ENCODE results near the gene PON3.
A peak's percentile ranks its signal among the peaks of the same experiment; 100 is the strongest.

Gene PON3

DNA sequence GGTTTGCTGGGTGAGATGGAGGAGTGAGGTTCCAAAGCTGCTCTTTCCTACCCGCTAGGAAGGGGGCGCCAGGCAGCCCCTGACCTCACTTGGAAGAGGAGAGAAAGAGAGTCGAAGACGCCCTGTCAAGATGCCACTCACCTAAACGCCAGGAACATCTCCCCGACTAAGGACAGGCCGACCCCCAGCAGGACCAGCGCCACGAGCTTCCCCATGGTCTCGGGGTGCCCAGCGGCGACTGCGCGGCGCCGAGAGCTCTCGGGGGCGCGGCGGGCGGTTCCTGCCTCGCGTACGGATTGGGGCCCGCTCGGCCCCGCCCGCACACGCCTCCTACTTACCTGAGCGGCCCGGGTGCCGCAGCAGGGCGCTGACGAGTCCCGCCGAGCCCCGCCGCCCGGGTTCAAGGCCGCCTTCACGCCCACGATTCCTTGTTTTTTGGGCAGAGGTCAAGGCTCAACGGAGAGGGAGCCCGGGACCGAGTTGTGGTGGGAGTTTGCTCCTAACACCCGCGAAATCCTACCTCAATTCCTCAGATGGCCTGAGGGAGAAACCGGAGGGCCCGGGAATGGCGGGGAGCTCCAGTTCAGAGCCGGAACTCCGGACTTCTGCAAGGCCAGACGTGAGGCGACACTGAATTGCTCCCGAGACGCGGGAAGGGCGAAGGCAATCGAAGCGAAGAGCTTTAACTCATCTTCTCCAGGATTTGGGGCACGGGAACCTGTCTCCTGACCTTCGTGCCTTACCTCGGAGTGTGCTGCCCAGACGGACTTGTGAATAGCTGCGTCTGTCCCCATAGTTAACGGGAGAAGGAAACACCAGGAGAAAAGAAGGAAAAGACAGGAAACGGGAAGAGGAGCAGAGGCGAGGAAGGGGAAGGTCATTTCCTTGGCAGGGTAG, at the start of gene PON3:
TSS of gene PON3 (minus strand) at position 240 of the 897 bp plus-strand sequence. CDS start at position 215, 25 bp downstream.
- peak; percentile 26 for DNase-seq

DNA sequence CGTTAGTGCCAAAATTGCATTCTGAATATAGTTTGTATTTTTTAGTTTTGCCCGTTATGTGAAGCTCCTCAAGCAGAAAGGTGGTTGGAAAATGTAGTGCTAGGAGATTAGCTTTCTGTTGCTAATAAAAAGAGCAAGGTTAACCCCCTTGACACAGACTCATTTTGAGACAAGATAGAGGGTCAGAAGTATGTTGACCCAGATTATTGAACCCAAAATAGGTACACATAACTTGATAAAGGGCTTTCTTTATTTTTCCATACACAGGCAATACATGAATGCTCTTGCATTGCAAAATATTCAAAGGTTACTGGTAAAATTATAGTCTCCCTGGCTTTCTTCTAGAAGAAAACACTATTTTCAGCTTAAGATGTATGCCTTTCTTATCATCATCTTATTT, 48.6 kb upstream of the PON3 start:
- DNase-seq (no peak), ATAC-seq (no peak)

More for the DNA sequence above, at the start of gene PON3:
- ATAC-seq = peak; percentile 84

DNA sequence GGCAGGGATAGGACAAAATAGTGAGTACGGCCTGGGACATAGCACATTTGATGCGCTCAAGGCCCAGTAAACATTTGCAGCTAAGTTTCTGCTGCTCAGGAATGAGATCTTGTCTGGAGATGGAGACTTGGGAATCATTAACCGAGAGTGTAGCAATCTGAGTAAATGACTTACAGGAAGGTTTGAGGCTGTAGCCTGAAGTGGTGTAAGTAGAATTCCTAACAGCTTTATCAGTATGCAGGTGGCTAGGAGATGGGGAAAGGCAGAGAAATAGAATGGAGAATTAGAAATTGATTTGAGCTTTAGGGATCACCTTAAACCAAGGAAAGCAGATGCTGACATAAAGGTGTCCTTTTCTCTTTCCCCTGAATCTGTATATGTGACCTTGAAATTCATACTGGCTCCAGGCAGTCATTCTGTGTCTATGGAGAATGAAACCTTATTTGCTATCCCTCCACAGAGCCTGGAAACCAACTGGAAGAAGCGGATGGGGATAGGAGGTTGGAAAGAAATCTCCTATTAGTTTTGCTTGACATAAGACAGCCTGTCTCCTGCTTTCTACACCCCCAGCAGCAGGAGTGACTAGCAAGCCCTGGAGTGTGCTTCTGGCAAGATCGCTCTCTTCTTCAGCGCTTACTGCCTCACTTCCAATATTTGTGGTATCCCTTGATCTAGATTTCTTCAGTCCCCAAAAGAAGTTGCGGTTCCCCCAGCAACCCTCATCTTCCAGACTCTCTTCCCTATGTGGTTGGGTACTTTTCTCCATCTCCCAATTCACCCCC, 45.1 kb upstream of the PON3 start:
- DNase-seq (no peak), ATAC-seq (no peak)

DNA sequence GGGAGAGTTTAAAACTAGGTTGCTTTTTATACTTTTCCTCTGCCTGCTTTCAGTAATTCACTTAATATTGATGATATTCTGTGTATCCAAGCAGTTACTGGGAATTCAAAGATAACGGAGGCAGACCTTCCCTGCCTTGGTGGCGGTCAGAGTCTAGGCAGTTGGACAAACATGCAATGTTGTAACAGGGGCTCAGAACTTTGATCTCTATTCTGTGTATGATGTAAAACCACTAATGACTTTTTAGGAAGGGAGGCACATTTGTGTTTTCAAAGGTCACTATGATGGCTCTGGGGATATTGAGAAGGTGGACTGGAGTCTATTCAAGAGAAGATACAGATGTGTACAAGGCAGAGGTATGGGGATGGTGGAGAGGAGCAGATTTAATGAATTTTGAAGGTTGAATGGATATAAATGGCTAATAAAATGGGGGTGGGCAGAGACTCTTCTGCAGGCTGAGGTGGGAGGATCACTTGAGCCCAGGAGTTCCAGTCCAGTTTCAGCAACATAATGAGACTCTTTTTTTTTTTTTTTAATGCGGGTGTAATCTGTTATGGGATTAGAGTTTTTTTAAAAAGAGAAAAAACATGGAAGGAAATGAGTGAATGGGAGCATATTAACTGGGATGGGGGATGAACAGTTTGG, 44.3 kb upstream of the PON3 start:
- DNase-seq (no peak), ATAC-seq (no peak)

DNA sequence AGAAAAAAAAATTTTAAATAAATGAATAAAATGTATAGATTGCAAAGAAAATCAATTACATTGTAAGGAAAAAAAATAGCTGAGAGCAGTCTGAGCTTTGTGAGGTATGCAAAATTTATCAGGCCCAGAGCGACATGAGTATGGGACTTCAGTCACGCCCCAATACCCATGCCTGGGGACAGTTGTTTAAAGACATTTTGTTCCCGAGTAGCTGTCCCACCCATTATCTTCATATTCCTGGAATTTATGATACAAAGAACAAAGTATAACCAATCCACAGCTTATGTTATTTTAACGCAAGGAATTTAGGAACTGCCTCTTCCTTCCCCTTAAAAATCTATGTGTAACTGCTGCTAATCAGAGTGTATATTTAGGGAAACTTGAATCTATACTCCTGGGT, 40.2 kb upstream of the PON3 start:
- ATAC-seq (no peak), DNase-seq (no peak)

DNA sequence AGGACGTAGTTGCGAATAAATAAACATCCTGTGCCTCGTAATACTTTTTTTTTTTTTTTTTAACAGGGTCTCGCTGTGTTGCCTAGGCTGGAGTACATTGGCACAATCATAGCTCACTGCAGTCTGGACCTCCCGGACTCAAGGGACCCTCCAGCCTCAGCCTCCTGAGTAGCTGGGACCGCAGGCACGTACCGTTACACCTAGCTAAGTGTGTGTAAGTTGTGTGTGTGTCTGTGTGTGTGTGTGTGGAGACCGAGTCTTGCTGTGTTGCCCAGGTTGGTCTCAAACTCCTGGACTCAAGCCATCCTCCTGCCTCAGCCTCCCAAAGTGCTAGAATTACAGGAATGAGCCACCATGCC, 39.2 kb upstream of the PON3 start:
- no peak for DNase-seq
- ATAC-seq = peak; percentile 12

DNA sequence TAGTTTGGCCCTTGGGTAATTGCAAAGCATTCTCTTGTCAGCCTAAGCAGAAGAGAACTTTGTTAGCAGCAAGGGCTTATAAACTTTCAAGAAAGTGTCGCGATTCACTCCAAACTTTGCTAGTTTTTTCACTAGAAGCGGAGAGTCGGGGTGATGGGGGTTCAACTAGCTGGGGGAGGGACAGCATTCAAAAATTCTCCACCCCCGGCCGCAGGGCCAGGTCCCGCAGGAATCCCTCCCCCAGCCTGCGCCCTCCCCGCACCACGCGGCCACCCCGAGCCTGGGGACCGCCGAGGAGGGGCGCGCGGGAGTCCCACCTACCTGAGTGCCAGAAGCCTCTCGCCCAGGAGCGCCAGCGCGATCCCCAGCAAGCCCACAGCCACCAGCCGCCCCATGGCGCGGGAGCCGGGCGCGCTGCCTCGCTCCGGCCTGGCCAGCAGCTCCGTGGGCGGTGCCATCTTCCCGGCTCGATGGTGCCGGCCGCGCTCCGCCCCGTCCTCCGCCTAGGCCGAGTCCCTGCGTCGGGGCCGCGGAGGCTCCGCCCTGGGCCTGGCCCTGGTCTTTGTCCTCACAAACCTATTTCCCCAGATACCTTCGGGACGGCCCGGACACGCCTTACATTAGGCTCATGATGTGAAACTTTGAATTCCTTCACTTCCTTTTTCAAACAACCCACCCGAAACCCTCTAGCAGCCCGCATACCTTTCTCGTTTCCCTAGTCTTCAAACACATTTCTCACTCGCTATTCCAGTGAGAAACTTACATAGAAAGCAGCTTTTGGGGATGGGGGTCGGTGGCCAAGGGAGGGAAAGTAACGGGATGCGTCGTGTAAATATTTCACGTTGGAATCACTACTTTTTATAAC, 38.6 kb upstream of the PON3 start, which contains the start of gene PON2:
TSS of gene PON2 (minus strand) at position 472 of the 865 bp plus-strand sequence. CDS start at position 395, 77 bp downstream.
- DNase-seq (peak; percentile 64), ATAC-seq (peak; percentile 90)

DNA sequence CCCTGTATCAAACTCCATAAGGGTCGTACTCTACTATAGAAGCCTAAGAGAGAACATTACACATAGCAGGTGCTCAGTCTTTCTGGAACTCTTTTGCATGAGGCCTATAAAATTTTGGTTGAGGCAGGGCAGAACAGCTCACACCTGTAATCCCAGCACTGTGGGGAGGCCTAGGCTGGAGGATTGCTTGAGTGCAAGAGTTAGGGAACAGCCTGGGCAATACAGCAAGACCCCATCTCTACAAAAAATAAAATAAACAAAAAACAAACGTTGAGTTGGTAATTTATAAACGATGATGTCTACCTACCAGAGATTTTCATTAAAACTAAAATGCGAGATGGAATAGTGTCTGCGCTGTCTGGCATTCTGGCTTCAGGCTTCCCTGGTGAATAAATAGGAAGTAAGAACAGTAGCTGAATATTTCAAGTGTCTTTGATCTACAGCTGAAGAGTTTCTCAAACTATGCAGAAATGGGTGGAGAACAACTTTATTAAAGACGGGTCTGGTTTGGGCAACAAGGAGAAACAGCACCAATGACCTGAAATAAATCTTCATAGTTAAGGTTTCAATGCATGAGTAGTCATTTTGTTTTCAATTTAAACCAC, 37.9 kb upstream of the PON3 start:
- no peak for ATAC-seq
- no peak for DNase-seq

DNA sequence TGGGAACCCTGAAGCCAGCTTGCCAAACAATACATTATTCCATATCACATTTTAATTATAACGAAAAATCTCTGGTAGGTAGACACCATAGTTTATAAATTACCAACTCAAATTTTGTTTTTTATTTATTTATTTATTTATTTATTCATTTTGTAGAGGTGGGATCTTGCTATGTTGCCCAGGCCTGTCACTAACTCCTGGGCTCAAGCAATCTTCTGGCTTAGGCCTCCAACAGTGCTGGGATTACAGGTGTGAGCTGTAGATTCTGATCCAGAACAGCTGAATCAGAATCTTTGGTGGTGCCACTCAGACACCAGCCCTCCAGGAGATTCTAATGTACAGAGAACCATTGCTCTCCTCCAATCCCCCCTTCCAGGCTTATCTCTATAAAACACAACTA, 37.0 kb upstream of the PON3 start:
- no peak for DNase-seq
- no peak for ATAC-seq

DNA sequence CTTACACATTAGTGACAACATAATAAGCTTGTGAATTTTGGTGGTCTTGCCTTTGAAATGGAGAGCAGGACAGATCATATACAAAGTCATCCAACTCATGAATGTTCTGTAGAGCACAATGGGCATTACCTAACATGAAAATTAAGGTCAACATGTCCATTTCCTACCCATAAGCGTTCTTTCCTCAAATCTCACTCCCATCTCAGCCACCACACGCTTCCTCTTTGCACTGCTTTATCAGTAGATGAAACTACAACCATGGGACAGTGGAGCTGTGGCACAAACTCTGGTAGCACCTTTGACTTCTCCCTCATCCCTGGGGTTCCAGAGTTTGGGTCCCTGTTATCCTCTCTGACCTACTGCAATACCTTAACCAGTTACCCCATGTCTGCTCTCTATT, 36.4 kb upstream of the PON3 start:
- no peak for DNase-seq
- ATAC-seq = no peak

DNA sequence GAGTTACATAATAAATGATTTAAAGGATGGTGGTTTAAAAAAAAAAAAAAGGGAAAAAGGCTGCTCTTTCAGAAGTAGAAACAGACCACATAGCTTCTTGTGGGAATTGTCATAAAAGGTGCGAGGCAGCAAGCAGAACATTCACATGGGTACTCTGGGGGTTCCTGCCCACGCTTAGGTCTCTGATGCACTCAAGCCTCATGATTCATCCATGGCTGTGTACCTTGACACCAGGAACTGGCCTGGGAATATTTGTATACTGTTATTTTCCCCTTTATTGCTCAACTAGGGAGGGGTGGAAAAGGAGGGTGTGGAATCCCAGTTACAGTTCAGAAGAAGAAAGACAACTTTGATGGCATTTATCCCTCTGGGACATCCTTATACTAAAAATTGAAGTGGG, 34.7 kb upstream of the PON3 start:
- DNase-seq (no peak), ATAC-seq (no peak)

DNA sequence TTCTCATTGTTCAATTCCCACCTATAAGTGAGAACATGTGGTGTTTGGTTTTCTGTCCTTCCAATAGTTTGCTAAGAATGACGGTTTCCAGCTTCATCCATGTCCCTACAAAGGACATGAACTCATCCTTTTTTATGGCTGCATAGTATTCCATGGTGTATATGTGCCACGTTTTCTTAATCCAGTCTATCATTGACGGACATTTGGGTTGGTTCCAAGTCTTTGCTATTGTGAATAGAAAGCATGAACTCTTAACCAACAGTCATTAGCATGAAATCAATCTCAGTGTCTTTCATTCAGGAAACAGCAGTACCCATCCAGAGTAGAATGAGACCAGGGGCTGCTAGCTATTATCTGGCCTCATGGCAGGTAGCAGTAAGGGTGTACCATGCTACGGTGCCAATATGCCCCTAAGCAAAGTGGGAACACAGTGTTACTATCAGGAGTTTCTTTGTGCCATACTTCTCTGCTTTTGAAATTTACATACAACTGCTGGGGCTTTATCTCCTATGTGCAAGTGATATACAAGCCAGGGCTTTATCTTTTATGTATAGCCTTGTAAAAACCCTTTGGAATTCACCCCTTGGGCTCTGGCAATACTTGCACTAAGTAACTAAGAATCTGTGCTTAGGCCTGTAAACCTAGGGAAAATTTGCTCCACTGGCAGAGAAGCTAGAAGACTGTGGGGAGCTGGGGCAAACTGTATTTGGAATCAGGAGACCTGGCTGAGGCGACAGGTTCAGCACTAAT, 33.2 kb upstream of the PON3 start:
- no peak for ATAC-seq

DNA sequence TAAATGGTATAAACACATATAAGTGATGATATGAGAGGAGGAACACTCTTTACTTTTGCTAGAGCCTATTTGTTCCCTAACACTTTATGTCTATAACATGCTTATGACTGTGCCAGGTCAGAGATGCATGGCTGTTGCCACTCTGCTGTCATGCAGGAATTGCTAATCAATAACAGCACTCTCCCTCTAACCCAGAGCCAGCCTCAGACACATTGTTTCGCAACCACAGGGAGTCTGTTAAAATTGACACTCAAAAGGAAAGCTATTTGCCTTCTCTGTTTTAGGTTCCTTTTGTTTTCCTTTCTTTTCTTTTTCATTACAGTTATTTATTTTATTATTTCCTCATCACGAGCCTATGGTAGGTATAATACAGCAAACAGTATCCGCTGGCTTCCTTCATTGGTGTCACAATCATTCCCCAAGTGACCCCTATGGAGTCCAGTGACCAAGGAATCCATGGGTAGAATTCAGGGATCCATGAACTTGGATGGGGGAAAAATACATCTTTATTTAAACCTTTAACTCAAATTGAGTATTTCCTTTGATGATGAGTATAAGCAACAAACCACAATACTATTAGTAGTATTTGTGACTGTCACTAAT, 31.8 kb upstream of the PON3 start:
- DNase-seq = no peak
- ATAC-seq = no peak

More for the DNA sequence above, 33.2 kb upstream of the PON3 start:
- DNase-seq = no peak

DNA sequence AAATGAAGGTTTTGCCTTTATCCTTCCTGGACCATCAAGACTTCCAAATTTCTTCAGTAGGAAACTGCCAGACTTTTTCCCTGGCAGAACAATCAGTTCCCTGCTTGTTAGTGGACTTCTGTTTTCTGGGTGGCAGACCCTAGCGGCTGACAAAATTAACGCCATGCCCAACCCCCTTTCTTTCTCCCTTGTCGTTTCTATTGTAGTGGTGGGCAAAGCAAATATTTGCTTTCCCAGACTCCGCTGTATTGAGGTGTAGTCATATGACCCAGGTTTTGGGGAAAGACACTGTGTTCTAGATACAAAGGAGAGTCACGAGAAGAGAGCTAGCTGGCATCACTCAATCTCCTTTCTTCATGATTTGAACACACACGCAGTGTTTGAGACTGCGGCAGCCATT, 31.0 kb upstream of the PON3 start:
- ATAC-seq (no peak), DNase-seq (no peak)

DNA sequence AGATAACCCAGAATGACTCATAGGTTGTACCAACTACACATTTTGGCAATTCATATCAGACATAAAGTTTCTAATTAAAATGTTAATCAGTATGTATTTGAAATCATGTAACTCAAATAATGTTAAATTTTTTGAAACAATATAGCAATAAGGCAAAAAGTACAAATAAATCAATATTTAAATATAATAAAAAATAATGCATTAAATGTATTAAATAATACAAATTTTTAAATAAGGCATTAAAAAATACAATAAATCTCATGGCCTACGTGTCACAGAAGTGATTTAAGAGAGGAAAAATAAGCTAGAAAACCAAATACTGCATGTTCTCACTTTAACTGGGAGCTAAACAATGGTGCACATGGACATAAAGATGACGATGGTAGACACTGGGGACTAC, 29.5 kb upstream of the PON3 start:
- DNase-seq (no peak), ATAC-seq (no peak)

DNA sequence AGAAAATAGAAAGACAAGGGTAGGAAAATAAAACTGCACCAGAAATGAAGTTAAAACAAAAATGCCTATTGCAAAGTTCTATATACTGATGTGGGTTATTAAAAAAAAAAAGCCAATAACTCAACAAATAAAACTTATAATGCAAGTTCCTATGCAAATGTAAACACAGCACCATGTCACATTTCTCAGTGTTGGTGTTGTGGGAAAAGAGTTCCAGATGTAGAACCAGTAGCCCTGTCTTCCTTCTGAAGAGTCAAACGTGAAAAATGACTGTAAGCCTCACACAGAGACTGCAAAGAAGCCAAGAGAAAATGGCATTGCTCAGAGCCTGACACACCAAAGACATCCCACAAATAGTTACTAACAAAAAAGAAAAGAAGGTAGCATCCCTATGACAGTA, 28.5 kb upstream of the PON3 start:
- no peak for DNase-seq
- no peak for ATAC-seq

DNA sequence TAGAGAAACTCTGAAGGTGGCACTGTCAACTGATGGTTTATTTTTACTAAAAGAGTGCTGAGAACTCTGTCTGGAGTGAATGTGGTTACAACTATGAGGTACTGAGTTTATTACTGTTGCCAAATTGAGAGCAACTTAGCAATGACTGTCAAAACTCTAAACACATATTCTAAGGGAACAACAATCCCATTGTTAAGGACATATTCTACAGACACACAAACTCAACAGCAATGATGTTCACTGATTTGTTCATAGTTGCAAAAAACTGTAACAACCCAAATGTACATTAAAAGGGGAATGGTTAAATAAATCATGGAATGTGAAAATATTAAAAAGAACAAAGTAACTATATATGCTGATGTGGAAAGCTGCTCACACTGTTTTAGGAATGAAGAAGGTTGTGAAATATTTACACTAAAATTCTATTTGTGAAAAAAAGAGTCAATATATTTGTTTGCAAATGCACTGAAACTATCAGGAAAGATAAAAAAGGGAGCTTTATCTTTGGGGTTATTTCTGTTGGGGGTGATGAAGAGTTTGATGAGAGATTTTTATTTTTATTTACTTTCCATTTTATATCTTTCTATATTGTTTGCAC, 25.8 kb upstream of the PON3 start:
- no peak for ATAC-seq
- DNase-seq = no peak

DNA sequence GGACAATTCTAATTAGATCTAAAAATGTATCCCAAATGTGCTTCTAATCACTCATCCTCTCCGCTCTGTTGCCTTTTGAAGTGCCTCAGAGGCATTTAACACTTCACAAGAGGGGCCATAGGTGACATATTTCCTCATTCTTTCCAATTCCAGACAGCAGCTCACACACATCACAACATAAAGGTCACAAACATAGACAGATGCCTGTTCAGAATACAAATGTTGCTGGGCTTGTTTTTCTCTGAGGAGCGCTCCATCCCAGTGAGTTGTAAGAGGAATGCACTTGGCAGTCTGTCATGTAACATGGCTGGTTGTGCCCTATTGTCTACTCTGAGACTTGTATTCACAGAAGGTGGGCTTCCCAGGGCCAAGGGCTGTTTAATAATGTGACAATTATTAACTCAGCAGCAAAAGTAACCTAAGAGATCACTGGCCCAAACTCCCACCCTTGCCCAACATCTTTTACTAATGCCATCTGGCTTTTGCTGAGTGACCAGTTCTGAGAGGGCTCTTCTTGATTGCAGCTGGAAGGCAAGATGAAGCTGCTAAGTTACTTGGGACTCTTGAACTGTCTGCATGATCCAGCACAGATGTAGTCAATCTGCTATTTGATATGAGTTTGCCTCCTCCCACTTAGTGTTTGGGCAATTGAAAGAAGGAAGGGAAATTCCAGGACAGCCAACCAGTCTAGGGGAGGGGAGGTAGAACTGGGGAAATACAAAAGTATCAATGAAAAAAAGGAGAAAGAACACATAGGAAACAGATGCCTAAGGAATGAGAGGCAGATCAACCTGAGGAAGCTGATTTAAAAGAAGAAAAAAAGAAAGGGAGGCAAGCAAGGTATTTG, 25.0 kb upstream of the PON3 start:
- DNase-seq (no peak), ATAC-seq (peak; percentile 52)

DNA sequence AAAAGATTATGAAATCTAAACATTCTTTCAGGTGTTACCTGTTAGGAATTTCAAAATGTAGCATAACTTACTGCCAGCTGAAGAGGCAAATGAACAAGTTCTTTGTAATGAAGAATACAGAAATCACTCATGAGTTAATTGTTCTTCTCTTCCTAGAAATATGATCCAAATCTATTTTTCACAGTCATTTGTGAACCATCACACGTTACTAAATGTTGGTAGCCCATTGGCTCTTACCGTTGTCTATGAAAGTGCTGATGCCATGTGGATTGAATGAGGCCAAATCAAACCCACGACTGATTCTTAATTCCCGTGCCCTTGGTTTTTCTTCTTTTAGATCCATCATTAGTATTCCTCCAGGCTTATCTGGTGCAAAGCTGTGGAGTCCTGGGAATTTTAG, 15.9 kb upstream of the PON3 start:
- no peak for ATAC-seq

More for the DNA sequence above, 15.9 kb upstream of the PON3 start:
- DNase-seq = no peak
